ENCODE results near the gene NUP93. TPM values are rescaled to one million over a fixed set of nuclear protein-coding genes. Genes with fewer than 3 reads are reported as not detected.

The NUP93 gene
- total and polyA plus RNA-seq, 2 of the 8 experiments (the other 6 are each of a cell fraction or from before 2014, with no cell fraction given) = 147 to 201 TPM

- no peak for TF ChIP-seq CHD7 (IDR thresholded peaks at IDR 0.05; ENCODE audit: insufficient replicate concordance, low read length)
- no peak for TF ChIP-seq RAD21 (IDR thresholded peaks at IDR 0.05 in 1 of 2, conservative IDR thresholded peaks at IDR 0.05 in 1 of 2; ENCODE audit: low read depth in 2 of 2, low read length in 2 of 2)
- no peak for TF ChIP-seq FOSL1 (IDR thresholded peaks at IDR 0.05; ENCODE audit: insufficient read depth, low read depth, low read length)
- no peak for TF ChIP-seq BRCA1 (IDR thresholded peaks at IDR 0.05; ENCODE audit: low read depth, low read length)
- no peak for TF ChIP-seq RXRA (IDR thresholded peaks at IDR 0.05; ENCODE audit: insufficient read depth, low read depth, low read length)
- no peak for TF ChIP-seq TAF1 (IDR thresholded peaks at IDR 0.05; ENCODE audit: low read depth, low read length)
- TF ChIP-seq CREB1 (IDR thresholded peaks at IDR 0.05) = no peak
- no peak for TF ChIP-seq CBX8 (IDR thresholded peaks at IDR 0.05; ENCODE audit: borderline replicate concordance, low read depth, low read length)
- no peak for TF ChIP-seq SP1 (IDR thresholded peaks at IDR 0.05; ENCODE audit: low read depth, low read length)
- TF ChIP-seq TCF12 (IDR thresholded peaks at IDR 0.05; ENCODE audit: low read depth, low read length) = no peak
Observed at GRCh38 chr16:56836410-56837230, 106.7 kb downstream of the NUP93 start (continued).

Data from H1 (cell line).